ENCODE measurements around the gene HEG1.

DNA sequence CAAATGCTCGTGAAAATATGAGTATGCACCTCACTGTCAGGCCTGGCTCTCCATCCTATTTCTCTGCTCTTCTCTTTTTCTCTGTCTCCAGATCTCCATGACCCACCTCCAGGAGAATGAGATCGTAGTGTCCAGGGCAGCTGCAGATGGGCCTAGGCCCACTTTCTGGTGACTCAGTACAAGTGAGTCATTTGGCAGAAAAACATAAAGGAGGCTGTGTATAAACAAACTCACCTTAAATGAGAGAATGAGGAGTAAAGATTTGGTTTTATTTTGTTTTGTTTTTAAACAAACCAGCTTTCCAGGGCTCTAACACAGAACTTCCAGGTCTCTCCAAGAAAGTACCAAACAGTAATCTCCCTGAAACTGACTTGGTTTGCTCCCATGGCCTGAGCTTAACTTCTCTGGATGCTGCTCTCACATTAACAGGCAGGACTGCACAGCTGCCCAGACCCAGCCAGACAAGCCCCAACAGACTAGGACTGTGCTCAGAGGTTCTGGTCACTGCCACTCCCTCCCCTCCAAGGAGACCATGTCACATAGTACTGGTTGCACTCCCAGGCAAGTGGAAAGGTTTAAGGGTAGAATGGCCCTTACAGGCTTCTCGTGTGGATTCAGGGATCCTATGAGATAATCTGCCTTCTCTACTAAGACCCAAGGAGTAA is 1.5 kb upstream of the HEG1 start:
- no peak for TF ChIP-seq POLR2A (IDR thresholded peaks at IDR 0.05)
- TF ChIP-seq, protein P1, sequence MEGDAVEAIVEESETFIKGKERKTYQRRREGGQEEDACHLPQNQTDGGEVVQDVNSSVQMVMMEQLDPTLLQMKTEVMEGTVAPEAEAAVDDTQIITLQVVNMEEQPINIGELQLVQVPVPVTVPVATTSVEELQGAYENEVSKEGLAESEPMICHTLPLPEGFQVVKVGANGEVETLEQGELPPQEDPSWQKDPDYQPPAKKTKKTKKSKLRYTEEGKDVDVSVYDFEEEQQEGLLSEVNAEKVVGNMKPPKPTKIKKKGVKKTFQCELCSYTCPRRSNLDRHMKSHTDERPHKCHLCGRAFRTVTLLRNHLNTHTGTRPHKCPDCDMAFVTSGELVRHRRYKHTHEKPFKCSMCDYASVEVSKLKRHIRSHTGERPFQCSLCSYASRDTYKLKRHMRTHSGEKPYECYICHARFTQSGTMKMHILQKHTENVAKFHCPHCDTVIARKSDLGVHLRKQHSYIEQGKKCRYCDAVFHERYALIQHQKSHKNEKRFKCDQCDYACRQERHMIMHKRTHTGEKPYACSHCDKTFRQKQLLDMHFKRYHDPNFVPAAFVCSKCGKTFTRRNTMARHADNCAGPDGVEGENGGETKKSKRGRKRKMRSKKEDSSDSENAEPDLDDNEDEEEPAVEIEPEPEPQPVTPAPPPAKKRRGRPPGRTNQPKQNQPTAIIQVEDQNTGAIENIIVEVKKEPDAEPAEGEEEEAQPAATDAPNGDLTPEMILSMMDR (IDR thresholded peaks at IDR 0.05): no peak
- TF ChIP-seq EP300 (IDR thresholded peaks at IDR 0.05): no peak
- TF ChIP-seq POLR2AphosphoS5 (IDR thresholded peaks at IDR 0.05): peak in 3 of 4 donors; percentile 31 to 54 (median 47)

All from sigmoid colon (tissue), 4 donors.